Left colon (tissue), 2 donors: Measurements from ENCODE around the gene DCDC1. TPM values are rescaled to one million over a fixed set of nuclear protein-coding genes. Genes with fewer than 3 reads are reported as not detected.
A peak's percentile ranks its signal among the peaks of the same experiment; 100 is the strongest.

ENCODE experiments used
- ATAC-seq: fragments of 200-7000 bp; cut with Tn5 transposase; one replicate; pipeline ENCODE4 v1.9.1; 2020; ENCODE audit warnings: mild to moderate bottlenecking, moderate library complexity
- DNase-seq, 2 donors: peaks; one replicate each; pipeline ENCODE4 v3.0.0-alpha.2; 2020
- intact Hi-C, 2 donors: fragments of 100-400 bp; cut with DNase I in 1 of 2; cut with micrococcal nuclease in 1 of 2; formaldehyde crosslinking; loops; one replicate each; pipeline versions ENCODE4 v1.11.2 to v1.14.0; 2022; cut with DNase I, micrococcal nuclease
- total RNA-seq, 2 donors: library from RNA; stranded (reverse); fragmentation: NEBNext Ultra II Directional; extraction: Animal tissue kit (Norgen Biotek cat#: 25700); gene quantifications; one replicate each; pipeline ENCODE4 v1.2.1, GENCODE V29; 2021
- donor health status: DM: no; HTN: no; CAD: no.
- donor health status: DM: yes; HTN: yes; CAD: no.

Gene DCDC1
- total RNA-seq, 2 donors from 2014 or later, result not detected

- intact Hi-C loops, result no loop called here
- ATAC-seq (no peak), DNase-seq (no peak)
Measured at GRCh38 chr11:30879322-30880005, 490.1 kb downstream of the DCDC1 start.

GRCh38 chr11:30878400-30878799 is 491.1 kb downstream of the DCDC1 start:
- intact Hi-C loops, result no loop called here
- DNase-seq (no peak), ATAC-seq (no peak)

- ATAC-seq (no peak), DNase-seq (no peak)
- intact Hi-C loops, result no loop called here
Measured at GRCh38 chr11:30876663-30877396, 492.7 kb downstream of the DCDC1 start.

GRCh38 chr11:30876228-30876627 is 493.3 kb downstream of the DCDC1 start:
- no peak for DNase-seq
- ATAC-seq, result no peak
- intact Hi-C loops, result no loop called here

GRCh38 chr11:30875806-30876205 is 493.7 kb downstream of the DCDC1 start:
- ATAC-seq (no peak), DNase-seq (no peak)
- intact Hi-C loops, result no loop called here

DNA sequence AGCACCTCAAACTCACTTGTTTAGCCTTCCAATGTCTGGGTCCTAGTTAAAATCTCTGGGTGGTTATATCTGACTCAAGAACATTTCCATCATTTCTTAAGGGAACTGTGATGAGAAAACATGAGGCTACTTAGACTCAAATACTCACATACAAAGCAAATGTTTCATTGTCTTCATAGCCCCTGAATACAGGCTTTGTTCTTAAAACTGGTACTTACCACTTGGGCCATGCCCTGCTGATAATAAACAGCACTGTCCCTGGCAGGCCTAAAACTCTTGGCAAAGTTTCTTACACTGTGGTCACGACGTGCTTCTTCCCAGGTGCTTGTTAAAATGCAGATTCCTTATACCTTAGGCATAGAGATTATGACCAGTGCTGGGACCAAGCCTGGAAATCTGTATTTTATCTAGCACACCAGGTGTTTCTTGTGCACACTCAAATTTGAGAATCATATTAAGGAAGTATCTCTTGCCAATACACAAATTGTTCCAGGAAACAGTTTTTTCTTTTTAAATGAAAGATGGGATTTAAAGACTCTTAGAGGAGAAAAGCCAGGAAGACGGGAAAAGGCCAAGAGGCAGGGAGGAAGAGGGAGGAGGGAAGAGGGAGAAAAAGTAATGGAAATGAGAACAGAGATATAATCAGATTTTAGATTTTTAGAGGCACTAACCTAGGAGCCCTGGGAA is 495.5 kb downstream of the DCDC1 start:
- intact Hi-C loops, result no loop called here
- ATAC-seq, result no peak
- no peak for DNase-seq

DNA sequence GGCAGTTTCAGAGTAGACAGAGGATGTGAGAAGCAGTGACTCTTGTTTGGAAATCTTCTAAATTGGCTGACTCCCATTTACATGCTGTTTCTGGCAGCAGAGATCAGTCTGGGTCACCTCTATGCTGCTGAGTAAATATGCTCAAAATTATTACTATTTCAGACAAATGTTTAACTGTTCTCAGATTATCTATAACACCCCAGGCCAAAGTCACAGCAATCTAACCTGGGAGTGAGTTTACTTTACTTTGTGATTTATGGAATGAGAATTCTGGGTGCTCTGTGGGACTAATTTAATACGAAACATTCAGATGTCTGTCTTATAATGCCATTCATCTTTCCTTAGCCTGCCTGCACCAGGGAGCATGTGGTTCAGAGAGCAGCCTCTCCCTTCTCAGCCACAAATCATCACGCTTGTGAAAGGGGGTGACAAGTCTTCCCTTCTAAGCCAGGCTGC is 500.9 kb downstream of the DCDC1 start:
- no peak for DNase-seq
- intact Hi-C loops, result no loop called here
- ATAC-seq, result peak; percentile 22

GRCh38 chr11:30863209-30863608 is 506.3 kb downstream of the DCDC1 start:
- ATAC-seq (no peak), DNase-seq (no peak)
- intact Hi-C loops, result loop anchor here in 1 of 2 donors (5.0 kb wide), 1 partner anchor 516 kb away; no protein-coding TSS in a partner anchor

DNA sequence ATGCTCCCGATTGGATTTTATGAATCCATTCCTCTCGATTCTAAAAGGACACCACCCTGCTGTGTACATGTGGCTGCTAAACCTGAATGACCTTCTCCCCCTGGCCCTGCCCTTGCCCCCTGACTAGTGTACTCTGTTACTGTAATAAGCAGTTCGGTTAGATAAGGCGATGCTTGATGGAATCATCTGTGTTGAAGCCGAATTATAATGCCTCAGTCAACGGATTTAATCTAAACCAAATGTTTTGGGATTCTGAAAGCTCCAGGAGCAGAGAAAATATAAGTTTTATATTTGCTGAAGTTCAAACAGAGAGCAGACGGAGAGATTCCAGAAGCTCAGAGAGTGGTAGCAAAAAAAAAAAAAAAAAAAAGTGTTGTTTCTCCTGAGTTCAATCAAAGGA is 508.0 kb downstream of the DCDC1 start:
- no peak for ATAC-seq
- DNase-seq, result no peak

DNA sequence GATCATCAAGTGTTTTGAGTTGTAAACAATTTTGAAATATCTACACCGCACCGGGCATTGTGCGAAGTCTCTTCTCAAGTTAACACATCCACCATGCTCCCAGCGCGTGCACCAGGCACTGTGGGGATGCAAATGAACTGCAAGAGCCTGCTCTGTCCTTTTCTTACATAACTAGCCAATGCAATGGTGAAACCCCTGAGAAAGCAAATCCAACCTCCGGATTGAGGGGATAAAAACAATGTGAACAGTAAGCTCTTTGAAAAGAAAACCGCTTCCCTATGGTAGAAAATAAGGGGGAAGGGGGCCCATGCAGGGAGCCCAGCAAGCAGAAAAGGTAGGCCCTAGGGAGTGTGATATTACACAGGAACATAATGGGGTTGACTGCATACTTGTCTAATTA is 508.5 kb downstream of the DCDC1 start:
- DNase-seq (no peak), ATAC-seq (no peak)
- intact Hi-C loops, result loop anchor here in 1 of 2 donors (5.0 kb wide), 1 partner anchor 514 kb away; no protein-coding TSS in a partner anchor

More for the DNA sequence above, 508.0 kb downstream of the DCDC1 start:
- intact Hi-C loops, result loop anchor here in 1 of 2 donors (5.0 kb wide), 1 partner anchor 514 kb away; no protein-coding TSS in a partner anchor

- ATAC-seq (no peak), DNase-seq (no peak)
- intact Hi-C loops, result loop anchor here in 1 of 2 donors (5.0 kb wide), 1 partner anchor 513 kb away; no protein-coding TSS in a partner anchor
Measured at GRCh38 chr11:30860146-30860545, 509.4 kb downstream of the DCDC1 start.

DNA sequence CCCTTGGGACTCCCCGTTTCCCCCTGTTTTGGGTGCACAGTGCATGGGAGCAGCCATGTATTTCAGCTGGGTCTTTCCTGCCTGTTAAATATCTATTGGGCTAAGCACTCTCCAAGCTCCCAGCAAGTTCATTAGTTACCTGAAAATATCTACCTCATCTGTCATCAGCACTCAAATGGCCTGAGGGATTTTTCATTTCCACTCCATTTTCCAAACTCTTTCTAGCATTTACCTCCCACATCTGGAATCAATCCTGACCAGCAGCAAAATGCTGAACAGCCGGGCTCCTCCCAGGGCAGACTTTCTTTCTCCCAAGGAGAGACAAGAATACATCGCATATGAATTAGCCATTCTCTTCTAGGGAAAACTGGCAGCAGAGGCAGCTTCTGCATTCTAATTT is 509.9 kb downstream of the DCDC1 start:
- ATAC-seq, result no peak
- no peak for DNase-seq
- intact Hi-C loops, result loop anchor here in 1 of 2 donors (5.0 kb wide), 1 partner anchor 512 kb away; no protein-coding TSS in a partner anchor

DNA sequence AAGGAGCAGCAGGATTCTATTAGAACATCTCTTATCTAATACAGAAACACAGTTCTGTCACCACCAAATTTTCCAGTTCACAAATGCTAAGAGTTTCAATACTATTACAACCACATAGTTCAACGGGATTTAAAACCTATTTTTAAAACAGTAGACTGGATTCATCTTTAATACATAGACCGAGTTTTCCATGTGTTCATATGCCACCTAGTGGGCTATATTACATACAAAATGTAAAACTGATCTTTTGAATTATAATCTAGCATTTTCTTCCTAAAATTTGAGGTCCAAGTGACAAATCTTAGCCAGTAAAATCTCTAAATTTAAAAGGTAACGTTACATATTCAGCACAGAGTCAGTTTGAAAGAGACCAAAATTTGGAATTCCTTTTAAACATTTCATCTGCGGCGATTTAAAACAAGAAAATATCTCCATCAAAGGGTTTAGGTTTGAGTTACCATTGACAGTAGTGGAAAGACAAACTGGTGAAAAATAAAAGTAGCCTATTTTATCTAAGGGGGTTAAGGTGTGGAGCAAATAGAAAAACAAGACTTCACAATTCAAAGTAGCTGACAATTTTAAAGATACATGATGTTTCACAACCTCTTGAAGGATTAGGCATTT is 514.0 kb downstream of the DCDC1 start:
- intact Hi-C loops, result no loop called here
- no peak for ATAC-seq
- no peak for DNase-seq

- intact Hi-C loops, result no loop called here
- no peak for DNase-seq
- ATAC-seq, result no peak
Measured at GRCh38 chr11:30853439-30853838, 516.1 kb downstream of the DCDC1 start.

GRCh38 chr11:30852645-30853044 is 516.9 kb downstream of the DCDC1 start:
- DNase-seq (no peak), ATAC-seq (no peak)
- intact Hi-C loops, result no loop called here

DNA sequence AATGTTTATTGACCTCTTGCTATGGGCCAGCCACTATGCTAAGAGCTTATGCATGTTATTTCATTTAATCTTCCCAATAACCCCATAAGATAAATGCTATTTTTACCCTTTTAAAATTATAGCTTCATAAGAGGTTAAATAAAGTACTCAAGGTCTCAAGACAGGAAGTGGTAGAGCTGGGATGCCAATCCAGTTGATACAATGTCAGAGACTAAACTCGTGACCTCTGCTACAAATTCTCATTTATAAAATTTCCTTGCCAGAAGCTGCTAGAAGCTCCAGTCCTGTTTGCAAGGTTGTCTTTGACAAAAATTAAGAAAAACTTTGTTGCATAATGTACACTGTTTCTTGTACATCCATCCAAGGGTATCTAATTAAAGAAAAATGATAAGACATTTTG is 517.4 kb downstream of the DCDC1 start:
- intact Hi-C loops, result no loop called here
- DNase-seq, result no peak
- no peak for ATAC-seq

- DNase-seq, result no peak
- ATAC-seq, result no peak
- intact Hi-C loops, result no loop called here
Measured at GRCh38 chr11:30837252-30837651, 532.3 kb downstream of the DCDC1 start.

DNA sequence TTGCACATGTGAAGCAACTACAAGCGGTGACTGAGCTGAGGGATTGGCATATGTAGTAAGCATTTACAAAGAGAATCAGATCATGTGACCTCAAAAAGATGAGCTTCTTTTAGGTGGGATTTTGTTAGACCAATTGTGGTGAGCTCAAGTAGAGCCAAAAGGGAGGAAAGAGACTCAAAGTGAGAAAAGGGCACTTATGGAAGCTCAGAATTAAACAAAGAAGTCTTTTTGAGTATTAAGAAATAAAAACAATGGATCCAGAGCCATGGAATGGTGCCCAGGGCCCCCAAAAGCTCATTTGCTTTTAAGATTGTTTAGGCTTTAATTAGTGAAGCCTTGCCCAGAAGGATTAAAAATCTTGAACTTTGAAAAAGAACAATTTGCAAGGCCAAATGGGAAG is 536.7 kb downstream of the DCDC1 start:
- intact Hi-C loops, result no loop called here
- no peak for ATAC-seq

GRCh38 chr11:30830681-30831080 is 538.9 kb downstream of the DCDC1 start:
- intact Hi-C loops, result no loop called here
- ATAC-seq (no peak), DNase-seq (no peak)

More for the DNA sequence above, 536.7 kb downstream of the DCDC1 start:
- no peak for DNase-seq
